ENCODE data around the gene TTL.

TTL gene

DNA sequence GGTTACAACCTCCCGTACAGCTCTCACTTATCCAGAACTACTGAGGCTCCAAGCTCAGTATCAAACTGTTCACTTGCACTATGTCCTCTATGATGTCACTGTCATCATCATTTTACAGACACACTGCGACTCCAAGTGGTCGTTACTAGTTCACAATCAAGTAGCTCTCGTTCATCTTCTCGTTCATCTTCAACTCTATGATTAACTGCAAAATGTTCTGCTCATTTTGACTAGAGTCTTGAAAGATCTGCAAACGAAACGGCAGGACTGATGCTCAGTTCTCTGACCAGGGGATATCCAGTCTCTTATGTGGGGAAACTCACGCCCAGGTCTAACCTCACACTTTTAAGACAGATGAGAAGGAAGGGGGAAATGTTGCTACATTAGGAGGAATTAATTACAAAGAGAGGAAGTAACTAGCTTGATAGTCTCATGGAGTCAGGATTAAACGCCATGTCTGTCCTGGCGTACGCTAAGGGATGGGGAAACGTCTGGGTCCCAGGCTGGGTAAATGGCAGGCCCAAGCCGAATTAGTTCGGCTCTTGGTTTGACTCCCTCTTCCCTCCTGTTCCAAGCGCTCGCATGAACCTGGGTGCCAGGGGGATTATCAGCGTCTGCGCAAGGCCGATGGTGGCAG lies 101.7 kb downstream of the TTL start:
- DNase-seq (ENCODE audit: low spot score), result peak; percentile 10

DNA sequence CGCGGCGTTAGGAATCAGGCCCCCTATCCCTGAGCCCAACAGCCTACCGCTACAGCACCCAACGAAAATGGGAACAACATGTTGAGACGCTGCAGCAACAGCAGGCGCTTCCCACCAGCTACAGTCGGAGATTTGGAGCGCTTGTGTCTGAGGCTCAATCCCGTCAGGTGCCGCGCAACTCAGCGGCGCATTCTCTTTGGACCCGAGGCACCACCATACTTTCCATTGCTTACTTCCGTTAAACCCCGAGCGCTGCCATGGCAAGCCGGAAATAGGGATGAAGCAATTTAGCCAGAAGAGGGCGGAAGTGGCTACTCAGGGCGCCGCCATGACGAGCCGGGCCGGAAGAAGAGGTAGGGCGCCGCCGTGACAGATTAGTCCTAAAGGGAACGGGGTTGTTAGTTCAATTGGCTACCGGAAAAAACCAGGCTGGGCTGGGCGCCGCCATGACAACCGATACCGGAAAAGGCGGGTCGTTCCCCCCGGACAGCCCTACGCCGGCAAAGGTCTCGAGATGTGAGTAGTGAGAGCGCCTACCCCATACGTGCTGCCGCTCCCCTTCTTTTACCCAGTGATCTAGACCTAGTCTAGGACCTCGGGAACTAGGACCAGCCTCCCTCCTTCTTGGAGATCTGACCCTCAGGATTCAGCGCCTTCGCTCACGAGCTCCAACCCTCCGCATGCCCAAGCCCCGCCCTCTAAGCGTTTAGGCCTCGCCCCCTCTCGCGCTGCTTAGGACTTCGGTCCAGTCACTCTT lies 102.4 kb downstream of the TTL start, which contains the start of gene CHCHD5:
TSS of gene CHCHD5 (plus strand) at position 476 of the 757 bp plus-strand sequence. CDS start at position 515, 39 bp downstream.
- peak; percentile 95 for DNase-seq (ENCODE audit: low spot score)

DNA sequence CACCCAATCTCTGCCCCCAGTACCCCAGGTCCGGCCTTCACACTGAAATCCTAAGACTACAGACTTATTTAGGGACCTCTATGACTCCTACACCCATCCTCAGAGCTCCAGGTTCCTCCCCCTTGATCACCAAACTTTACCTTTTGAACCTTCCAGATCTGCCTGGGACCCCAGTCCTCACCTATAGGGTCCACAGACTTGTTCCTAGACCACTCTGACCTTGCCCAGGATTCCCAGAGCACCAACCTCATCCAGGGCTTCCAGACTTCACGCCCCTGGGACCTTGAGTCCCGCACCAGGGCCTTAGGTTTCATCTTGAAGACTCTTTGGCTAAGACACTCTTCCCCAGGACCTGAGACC lies 102.9 kb downstream of the TTL start:
- DNase-seq (ENCODE audit: low spot score), result no peak

DNA sequence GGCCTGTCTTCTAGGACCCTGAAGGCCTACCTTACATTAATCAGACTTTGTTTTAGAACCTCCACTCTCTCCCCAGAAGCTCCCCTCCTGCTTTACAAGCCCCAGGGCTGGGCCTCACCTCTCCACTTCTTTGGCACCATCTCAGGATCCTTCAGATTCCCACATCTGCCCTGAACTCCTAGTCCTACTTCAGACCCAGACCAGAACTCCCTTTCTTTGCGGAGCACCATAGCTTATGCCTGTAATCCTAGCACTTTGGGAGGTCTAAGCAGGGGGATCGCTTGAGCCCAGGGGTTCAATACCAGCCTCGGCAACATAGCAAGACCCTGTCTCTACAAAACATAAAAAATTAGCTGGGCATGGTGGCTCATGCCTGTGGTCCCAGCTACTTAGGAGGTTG lies 103.4 kb downstream of the TTL start:
- no peak for DNase-seq (ENCODE audit: low spot score)

DNA sequence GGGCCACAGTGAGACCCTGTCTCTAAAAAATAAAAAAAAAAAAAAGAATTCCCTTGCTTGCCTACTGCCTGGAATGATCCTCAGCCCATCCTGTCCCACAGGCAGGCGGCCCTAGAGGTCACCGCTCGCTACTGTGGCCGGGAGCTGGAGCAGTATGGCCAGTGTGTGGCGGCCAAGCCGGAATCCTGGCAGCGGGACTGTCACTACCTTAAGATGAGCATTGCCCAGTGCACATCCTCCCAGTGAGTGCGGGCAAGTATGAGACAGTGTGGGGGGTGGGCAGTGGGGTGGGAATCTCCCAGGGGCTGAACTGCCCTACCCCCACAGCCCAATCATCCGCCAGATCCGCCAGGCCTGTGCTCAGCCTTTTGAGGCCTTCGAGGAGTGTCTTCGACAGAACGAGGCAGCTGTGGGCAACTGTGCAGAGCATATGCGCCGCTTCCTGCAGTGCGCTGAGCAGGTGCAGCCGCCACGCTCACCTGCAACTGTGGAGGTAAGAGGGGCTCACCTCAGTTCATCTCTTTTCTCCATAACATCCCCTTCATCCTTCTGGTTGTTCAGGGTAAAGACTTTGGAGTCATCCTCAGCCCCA lies 104.0 kb downstream of the TTL start:
- no peak for DNase-seq (ENCODE audit: low spot score)

DNA sequence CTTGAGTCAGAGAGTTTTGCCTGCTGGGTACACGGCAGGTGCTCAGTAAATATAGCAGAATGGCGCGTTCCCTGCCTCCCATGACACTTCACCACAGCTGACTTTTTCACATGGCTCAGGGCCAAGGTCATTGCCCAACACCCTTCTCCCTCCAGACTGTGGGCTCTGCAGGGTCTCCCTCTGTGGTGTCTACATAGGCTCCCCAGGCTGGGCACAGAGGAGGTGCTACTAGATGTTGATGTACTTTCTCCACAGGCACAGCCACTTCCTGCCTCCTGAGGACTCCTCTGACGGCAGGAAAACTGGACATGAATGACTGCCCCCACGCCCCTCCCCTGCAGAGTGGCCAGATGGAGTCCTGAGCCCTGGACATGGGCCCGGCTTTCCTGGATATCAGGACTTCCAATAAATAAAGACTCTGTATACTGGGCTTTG lies 106.7 kb downstream of the TTL start:
- DNase-seq (ENCODE audit: low spot score), result no peak
